Smooth muscle cell (in vitro differentiated cells): ENCODE data around the gene RAD18. TPM values are rescaled to one million over a fixed set of nuclear protein-coding genes. Genes with fewer than 3 reads are reported as not detected.

Experiments
- DNase-seq: peaks from one replicate; lab custom pipeline; 2025; ENCODE audit not compliant: unreplicated experiment; lab: John Stamatoyannopoulos, UW
- H2AFZ ChIP-seq: fragments of 200-600 bp; sonication (generic); 2 replicates; pipeline ENCODE4 v1.6.0; 2016; ENCODE audit warnings: antibody characterized with exemption, low read depth, mild to moderate bottlenecking
- H3F3A ChIP-seq: fragments of 200-600 bp; sonication (generic); 2 replicates; pipeline ENCODE4 v1.6.0; 2017; ENCODE audit warnings: antibody characterized with exemption, low read depth
- H3K27ac ChIP-seq: fragments of 200-600 bp; sonication (generic); 2 replicates; pipeline ENCODE4 v1.5.1; 2016; ENCODE audit warnings: low read depth, mild to moderate bottlenecking
- H3K27me3 ChIP-seq: fragments of 200-600 bp; sonication (generic); 2 replicates; pipeline ENCODE4 v1.6.1; 2016; ENCODE audit warnings: low read depth, mild to moderate bottlenecking
- H3K36me3 ChIP-seq: fragments of 200-600 bp; sonication (generic); 2 replicates; pipeline ENCODE4 v1.5.1; 2016; ENCODE audit warnings: low read depth
- H3K4me1 ChIP-seq: fragments of 200-600 bp; sonication (generic); 2 replicates; pipeline ENCODE4 v1.5.1; 2016; ENCODE audit warnings: low read depth
- H3K4me2 ChIP-seq: fragments of 200-600 bp; sonication (generic); 2 replicates; pipeline ENCODE4 v1.6.0; 2016; ENCODE audit warnings: mild to moderate bottlenecking
- H3K4me3 ChIP-seq: fragments of 200-600 bp; sonication (generic); 2 replicates; pipeline ENCODE4 v1.5.1; 2016; ENCODE audit warnings: mild to moderate bottlenecking
- H3K79me2 ChIP-seq: fragments of 200-600 bp; sonication (generic); 2 replicates; pipeline ENCODE4 v1.6.0; 2016; ENCODE audit warnings: low read depth, mild to moderate bottlenecking
- H3K9ac ChIP-seq: fragments of 200-600 bp; sonication (generic); 2 replicates; pipeline ENCODE4 v1.6.0; 2016; ENCODE audit warnings: low read depth
- H3K9me3 ChIP-seq: fragments of 200-600 bp; sonication (generic); replicated peaks from 2 replicates; pipeline ENCODE4 v1.5.1; 2016; ENCODE audit warnings: low read depth
- H4K20me1 ChIP-seq: fragments of 200-600 bp; sonication (generic); 2 replicates; pipeline ENCODE4 v1.6.0; 2016; ENCODE audit warnings: low read depth
- WGBS: methylation state at CpG from one replicate; pipeline ENCODE4 v1.1.7; 2016; ENCODE audit warnings: low lambda C conversion rate; 5-methylcytosine and 5-hydroxymethylcytosine counted together
- polyA plus RNA-seq: library from polyadenylated mRNA; unstranded; fragments of >200 nt; fragmentation: Nextera tagmentation; extraction: Ambion mirVana; gene quantifications from 2 replicates; pipeline ENCODE4 v1.2.1, GENCODE V29; 2016
- total RNA-seq: library from RNA; depleted of rRNA; stranded (reverse); fragments of >200 nt; gene quantifications from 2 replicates; pipeline ENCODE4 v1.2.3, GENCODE V29; 2014
- TF ChIP-seq, protein P1 (sequence below): fragments of 200-600 bp; sonication (generic); IDR thresholded peaks from 2 replicates; pipeline ENCODE4 v1.5.1; 2017; ENCODE audit warnings: borderline replicate concordance, mild to moderate bottlenecking, antibody characterized with exemption; ENCODE audit not compliant: insufficient read depth, poor library complexity, severe bottlenecking

Gene RAD18
- total and polyA plus RNA-seq, 2 experiments from 2014 or later = 8.9 to 16.0 TPM

DNA sequence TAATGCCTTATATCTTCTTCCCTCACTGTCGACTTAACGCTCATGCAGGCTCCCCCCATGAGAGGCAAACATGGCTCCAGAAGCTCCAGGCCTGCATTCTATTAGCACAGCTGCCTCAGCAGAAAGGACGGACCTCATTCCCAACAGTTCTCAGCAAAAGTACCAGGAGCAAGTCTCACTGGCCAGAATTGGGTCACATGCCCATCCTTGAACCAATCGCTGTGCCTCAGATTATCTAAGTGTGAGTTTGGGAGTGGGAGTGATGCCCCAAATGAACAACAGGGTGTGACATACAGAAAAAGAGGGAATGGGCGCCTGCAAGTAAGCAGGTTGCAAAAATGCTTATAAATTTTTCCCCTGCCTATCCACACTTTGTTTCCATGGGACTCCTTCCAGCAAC is 4.3 kb upstream of the RAD18 start:
- Histone ChIP-seq H3K4me3 (no peak overlapping the region), H3K27ac (no peak overlapping the region), H2AFZ (no peak overlapping the region), H4K20me1 (no peaks in the 10 kb centered on the region), H3K4me2 (no peak overlapping the region), H3K27me3 (peaks cover 14% of the 10 kb centered on the region), H3K9me3 (no peaks in the 10 kb centered on the region), H3F3A (no peaks in the 10 kb centered on the region), H3K4me1 (peaks cover 4% of the 10 kb centered on the region), H3K36me3 (no peaks in the 10 kb centered on the region), H3K79me2 (peaks cover 5% of the 10 kb centered on the region), H3K9ac (no peak overlapping the region)
- no peak for DNase-seq
- WGBS = 87% methylated on average over 5 of the region's 5 CpGs
- TF ChIP-seq, protein P1, sequence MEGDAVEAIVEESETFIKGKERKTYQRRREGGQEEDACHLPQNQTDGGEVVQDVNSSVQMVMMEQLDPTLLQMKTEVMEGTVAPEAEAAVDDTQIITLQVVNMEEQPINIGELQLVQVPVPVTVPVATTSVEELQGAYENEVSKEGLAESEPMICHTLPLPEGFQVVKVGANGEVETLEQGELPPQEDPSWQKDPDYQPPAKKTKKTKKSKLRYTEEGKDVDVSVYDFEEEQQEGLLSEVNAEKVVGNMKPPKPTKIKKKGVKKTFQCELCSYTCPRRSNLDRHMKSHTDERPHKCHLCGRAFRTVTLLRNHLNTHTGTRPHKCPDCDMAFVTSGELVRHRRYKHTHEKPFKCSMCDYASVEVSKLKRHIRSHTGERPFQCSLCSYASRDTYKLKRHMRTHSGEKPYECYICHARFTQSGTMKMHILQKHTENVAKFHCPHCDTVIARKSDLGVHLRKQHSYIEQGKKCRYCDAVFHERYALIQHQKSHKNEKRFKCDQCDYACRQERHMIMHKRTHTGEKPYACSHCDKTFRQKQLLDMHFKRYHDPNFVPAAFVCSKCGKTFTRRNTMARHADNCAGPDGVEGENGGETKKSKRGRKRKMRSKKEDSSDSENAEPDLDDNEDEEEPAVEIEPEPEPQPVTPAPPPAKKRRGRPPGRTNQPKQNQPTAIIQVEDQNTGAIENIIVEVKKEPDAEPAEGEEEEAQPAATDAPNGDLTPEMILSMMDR = no peak

DNA sequence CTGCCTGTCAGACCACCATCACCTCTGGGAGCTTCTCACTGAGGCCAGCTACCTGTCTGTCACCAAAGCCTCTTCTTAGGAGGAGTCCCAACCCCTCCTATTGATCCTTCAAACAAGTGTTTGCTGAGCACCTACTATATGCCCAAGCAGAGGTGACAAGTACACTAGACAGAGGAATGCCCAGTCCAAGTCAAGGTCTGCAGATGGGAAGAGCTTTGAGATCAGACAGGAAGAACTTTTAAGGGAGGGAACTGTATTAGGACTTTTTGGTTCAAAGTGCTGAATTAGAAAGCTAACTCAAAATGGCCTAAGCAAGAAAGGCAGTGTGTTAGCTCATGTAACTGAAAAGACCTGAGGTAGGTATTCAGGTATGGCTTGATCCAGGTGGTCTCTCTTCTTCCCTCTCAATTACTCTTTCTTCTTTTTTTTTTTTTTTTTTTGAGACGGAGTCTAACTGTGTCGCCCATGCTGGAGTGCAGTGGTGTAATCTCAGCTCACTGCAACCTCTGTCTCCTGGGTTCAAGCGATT is 3.6 kb upstream of the RAD18 start:
- 78% methylated on average over 3 of the region's 3 CpGs for WGBS
- peaks cover 14% of the 10 kb centered on the region for H3K27me3 ChIP-seq

DNA sequence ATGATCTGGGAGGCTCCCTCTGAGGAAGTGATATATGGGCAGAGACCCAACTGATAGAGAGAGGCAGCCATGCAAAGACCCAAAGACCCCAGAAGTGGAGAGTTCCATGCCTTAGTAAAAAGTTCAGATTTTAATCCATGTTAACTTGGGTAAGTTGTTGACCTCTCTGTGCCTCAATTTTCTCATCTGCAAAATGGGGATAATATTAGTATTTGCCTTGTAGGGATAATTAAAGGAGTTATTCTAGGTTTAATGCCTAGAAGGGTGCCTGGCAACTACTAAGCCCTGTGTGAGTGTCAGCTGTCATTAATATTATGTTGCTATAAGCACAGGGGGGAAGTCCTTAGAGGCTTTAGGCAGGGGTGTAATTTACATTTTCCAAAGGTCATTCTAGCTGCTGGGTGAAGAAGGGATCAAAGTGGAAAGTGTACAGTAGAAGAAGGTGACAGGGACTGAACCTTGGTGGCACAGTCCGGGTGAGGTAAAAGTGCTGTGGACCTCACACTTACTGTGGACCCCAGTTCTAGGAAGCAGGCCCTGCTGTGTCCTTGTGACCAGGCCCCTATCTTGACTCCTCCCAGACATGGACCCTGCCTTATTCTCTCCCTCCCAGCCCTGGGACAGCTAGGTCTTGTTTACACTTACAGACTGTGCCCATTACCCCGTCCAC is 3.0 kb upstream of the RAD18 start:
- Histone ChIP-seq H3K4me1 (peaks cover 10% of the 10 kb centered on the region), H3K27me3 (peaks cover 14% of the 10 kb centered on the region), H3F3A (no peaks in the 10 kb centered on the region), H4K20me1 (no peaks in the 10 kb centered on the region), H3K4me2 (no peak overlapping the region), H3K9ac (no peak overlapping the region), H3K27ac (no peak overlapping the region), H3K9me3 (no peaks in the 10 kb centered on the region), H2AFZ (no peak overlapping the region), H3K4me3 (no peak overlapping the region), H3K36me3 (no peaks in the 10 kb centered on the region), H3K79me2 (peaks cover 16% of the 10 kb centered on the region)
- TF ChIP-seq, protein P1 = no peak
- 100% methylated on average over 2 of the region's 2 CpGs for WGBS
- no peak for DNase-seq

More for the DNA sequence above, 3.6 kb upstream of the RAD18 start:
- no peak overlapping the region for H2AFZ ChIP-seq
- H3K27ac ChIP-seq = no peak overlapping the region
- no peaks in the 10 kb centered on the region for H3F3A ChIP-seq
- H3K4me2 ChIP-seq = no peak overlapping the region
- H3K4me3 ChIP-seq = no peak overlapping the region
- H3K9ac ChIP-seq = no peak overlapping the region
- no peaks in the 10 kb centered on the region for H4K20me1 ChIP-seq
- H3K4me1 ChIP-seq = peaks cover 10% of the 10 kb centered on the region
- TF ChIP-seq, protein P1 = no peak
- no peaks in the 10 kb centered on the region for H3K9me3 ChIP-seq
- DNase-seq = no peak
- peaks cover 11% of the 10 kb centered on the region for H3K79me2 ChIP-seq
- H3K36me3 ChIP-seq = no peaks in the 10 kb centered on the region
